NCI-H187 treated with DMSO at 0.1 percent for 48 hours (cell line): ENCODE measurements around the gene FAM124A.

Experiments used
- DNase-seq: peaks from one replicate; lab custom pipeline; 2025; lab: John Stamatoyannopoulos, UW

FAM124A gene

GRCh38 chr13:51308781-51309180 is 86.6 kb downstream of the FAM124A start:
- DNase-seq, result no peak

GRCh38 chr13:51311231-51311630 is 89.0 kb downstream of the FAM124A start:
- DNase-seq, result no peak

GRCh38 chr13:51311957-51312520 is 89.8 kb downstream of the FAM124A start:
- DNase-seq, result no peak

GRCh38 chr13:51313619-51314018 is 91.4 kb downstream of the FAM124A start:
- no peak for DNase-seq

GRCh38 chr13:51317262-51317661 is 95.1 kb downstream of the FAM124A start:
- no peak for DNase-seq

- DNase-seq, result no peak
These were observed 95.8 kb downstream of the FAM124A start for GRCh38 chr13:51318015-51318414.

- no peak for DNase-seq
These were observed 96.7 kb downstream of the FAM124A start for GRCh38 chr13:51318876-51319275.

- DNase-seq, result no peak
These were observed 99.6 kb downstream of the FAM124A start for GRCh38 chr13:51321836-51322235.

GRCh38 chr13:51322826-51323225 is 100.6 kb downstream of the FAM124A start:
- no peak for DNase-seq

GRCh38 chr13:51323824-51324511 is 101.8 kb downstream of the FAM124A start:
- DNase-seq, result no peak

- DNase-seq, result no peak
These were observed 102.7 kb downstream of the FAM124A start for GRCh38 chr13:51324714-51325420.

- no peak for DNase-seq
These were observed 103.6 kb downstream of the FAM124A start for GRCh38 chr13:51325837-51326236.

- DNase-seq, result no peak
These were observed 104.6 kb downstream of the FAM124A start for GRCh38 chr13:51326777-51327176.

GRCh38 chr13:51327961-51328360 is 105.8 kb downstream of the FAM124A start:
- no peak for DNase-seq

- no peak for DNase-seq
These were observed 106.3 kb downstream of the FAM124A start for GRCh38 chr13:51328488-51328887.

GRCh38 chr13:51329606-51330005 is 107.4 kb downstream of the FAM124A start:
- no peak for DNase-seq

- DNase-seq, result no peak
These were observed 108.6 kb downstream of the FAM124A start for GRCh38 chr13:51330791-51331190.

- DNase-seq, result no peak
These were observed 109.2 kb downstream of the FAM124A start for GRCh38 chr13:51331354-51331861.

GRCh38 chr13:51332566-51333361 is 110.6 kb downstream of the FAM124A start:
- DNase-seq, result no peak

GRCh38 chr13:51333421-51333820 is 111.2 kb downstream of the FAM124A start:
- no peak for DNase-seq

- DNase-seq, result no peak
These were observed 111.6 kb downstream of the FAM124A start for GRCh38 chr13:51333826-51334225.
